Inflammatory macrophage (primary cell): ENCODE results near the gene CD14.
A peak's percentile ranks its signal among the peaks of the same experiment; 100 is the strongest.
"Not testable (repeated sequence)": the region's sequence is repeated elsewhere in the genome, so short reads cannot be mapped to it uniquely, and the experiment has no call there.

Experiments
- DNase-seq, 2 donors: peaks; one replicate each; pipeline ENCODE4 v3.0.0-alpha.2; 2020 to 2022
- total RNA-seq, 18 experiments: gene quantifications; one replicate each; lab custom pipeline; 2026; ENCODE audit warnings: mixed read lengths in 6 of 18, inconsistent platforms in 2 of 18; lab: John Stamatoyannopoulos, UW

Gene CD14
- 11.1 to 251 (median 69.8) reads per million in 18 experiments for total RNA-seq

DNA sequence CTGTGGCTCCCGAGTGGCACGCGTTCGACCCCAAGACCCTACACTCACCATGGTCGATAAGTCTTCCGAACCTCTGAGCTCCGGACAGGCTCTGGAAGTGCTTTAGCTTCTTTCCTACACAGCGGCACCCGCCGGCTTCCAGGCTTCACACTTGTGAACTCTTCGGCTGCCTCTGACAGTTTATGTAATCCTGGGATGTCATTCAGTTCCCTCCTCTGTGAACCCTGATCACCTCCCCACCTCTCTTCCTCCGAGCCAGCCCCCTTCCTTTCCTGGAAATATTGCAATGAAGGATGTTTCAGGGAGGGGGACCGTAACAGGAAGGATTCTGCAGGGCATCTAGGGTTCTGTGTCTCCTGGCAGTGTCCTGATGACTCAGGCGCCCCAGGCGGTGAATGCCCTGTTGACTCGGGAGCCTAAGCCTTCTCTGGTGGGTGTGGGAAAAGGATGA lies at the start of gene CD14:
TSS of gene CD14 (minus strand) at position 155 of the 451 bp plus-strand sequence. CDS start at position 51, 104 bp downstream.
- peak; percentile 85 to 93 for DNase-seq

DNA sequence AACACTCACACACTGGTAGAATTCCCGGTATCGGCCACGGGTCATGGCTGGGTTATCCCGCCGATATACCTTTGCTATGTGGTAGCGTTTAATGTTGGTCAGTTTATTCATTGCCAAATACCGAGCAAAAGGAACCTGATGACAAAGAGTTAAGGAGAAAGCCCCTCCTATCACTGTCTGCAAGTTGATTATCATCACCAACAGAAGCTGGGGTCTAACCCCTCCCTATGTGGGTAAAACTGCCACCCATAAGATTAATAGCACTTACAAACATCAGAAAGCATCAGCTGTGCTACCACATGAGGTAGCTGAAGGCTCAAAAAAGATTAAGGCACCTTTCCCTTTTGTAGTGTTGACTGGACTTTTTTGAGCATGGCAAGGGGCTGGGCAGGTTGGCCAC lies 46.0 kb upstream of the CD14 start:
- DNase-seq, result no peak

DNA sequence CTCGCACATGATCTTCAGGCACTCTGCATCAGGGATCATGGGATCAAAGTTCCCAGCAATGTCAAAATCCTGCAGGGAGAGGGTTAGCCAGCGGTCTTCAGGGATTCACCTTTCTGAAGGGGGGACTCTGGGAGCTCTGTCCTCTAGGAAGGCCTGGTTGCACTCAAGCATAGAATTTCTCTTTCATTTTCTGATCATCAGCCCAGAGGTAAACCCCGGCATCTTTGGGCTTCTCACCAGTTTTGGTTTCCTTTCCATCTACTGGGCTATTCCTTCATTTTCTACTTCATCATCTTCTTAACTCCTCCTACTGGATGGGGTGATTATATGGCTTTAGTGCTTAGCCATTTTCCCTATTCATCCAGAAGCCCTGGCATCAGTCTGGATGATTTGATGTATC lies 45.0 kb upstream of the CD14 start:
- DNase-seq, result no peak

DNA sequence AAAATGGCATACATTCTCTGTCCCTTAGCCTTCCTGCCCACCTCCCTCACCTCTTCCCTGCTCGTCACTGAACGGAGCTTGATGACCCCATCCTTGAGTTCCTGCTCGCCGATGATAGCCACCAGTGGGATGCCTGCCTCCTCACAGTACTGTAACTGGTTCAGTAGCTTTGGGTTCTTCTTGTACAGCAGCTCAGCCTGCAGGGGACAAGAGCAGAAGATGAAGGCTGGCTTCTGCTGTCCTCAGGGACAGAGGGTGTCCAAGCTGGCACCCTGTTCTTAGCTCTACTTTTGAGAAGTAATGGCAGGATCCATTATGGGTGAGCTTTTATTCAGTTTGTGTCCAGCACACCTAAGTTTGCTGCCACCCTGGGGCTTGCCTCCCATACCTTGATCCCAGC lies 41.7 kb upstream of the CD14 start:
- DNase-seq, result no peak

DNA sequence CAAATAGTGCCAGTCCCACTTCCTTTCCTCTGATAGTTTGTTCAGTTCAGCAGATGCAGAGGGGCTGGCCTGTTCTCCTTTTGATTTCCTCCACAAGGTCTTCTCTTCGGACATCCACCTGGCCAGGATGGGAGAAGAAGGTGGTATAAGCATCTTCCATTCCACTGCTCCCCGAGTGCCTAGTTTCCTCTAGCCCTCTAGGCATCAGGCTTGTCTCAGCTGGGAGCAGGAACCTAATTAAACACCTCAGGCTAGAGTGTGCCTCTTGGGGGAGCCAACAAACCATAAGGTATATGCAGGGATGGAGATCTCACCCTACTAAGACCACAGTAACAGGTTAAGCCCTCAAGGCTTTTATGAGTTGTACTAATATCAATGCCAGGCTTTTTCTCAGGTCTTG lies 41.2 kb upstream of the CD14 start:
- no peak for DNase-seq

DNA sequence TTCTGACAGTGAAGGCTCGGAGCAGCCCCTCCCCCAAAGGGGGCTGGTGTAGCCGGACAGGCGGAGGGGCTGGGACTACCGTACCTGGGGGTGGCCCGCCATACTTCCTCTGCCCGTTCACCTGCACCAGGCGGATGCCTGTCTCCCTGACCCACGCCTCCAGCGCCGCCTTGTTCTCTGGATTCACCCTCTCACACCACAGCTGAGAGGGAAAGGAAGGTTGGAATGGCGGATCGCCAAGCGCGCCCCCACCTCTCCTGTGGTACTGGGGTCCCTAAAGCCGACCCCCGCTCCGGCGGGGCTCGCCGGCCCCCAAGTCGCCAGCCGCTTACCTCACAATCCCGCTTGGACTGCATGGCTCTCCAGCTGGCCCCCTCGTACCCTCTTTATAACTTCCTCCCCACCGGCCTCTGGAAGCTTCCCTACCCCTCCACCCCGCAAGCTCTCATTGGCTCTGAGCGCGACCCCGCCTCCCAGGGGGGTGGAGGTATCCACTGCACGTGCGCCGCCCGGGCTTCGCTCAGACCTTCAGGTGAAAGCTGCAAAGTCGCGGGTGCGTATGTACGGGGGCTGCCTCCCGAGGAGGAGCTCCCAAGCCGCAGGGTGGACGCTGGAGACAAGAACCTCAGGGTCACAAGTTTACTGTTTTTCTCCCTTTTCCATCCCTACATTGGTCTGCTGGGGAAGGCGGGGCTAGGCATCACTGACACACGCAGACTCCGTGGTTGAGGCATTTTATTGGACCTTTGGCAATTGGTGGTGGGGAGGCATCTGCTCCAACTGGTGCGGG lies 40.4 kb upstream of the CD14 start, which contains the start of gene DND1:
TSS of gene DND1 (minus strand) at position 390 of the 790 bp plus-strand sequence. CDS start at position 356, 34 bp downstream.
- no peak for DNase-seq

DNA sequence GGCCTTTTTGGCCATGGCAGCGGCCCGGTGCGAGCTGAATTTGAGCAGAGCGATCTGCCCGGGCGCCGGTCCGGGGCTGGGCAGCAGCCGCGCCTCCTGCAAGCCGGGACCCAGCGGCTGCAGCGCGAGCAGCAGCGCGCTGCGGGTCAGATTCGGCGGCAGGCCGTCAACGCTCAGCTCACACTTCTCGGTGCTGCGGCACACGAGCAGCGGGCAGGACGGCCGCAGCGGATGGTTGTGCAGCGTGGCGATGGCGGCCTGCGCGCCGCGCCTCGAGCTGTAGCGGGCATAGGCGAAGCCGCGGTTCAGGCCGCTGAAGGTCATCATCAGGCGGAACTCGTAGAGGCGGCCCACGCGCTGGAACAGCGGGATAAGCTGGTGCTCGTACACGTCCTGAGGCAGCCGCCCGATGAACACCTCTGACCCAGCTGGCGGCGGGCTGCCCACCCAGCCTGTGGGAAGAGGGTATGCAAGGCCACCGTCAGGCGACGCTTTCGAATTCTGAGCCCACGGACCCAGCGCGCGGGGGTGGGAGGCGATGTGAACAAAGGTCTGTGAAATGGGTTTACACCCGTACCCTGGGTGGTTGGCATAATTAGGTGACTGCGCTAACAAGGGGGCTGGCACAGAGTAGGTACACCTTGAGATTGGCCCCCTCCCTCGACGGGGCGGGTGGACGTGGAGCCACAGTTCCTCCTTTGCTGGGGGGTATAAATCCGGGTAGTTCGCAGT lies 39.6 kb upstream of the CD14 start:
- peak; percentile 25 to 58 for DNase-seq

DNA sequence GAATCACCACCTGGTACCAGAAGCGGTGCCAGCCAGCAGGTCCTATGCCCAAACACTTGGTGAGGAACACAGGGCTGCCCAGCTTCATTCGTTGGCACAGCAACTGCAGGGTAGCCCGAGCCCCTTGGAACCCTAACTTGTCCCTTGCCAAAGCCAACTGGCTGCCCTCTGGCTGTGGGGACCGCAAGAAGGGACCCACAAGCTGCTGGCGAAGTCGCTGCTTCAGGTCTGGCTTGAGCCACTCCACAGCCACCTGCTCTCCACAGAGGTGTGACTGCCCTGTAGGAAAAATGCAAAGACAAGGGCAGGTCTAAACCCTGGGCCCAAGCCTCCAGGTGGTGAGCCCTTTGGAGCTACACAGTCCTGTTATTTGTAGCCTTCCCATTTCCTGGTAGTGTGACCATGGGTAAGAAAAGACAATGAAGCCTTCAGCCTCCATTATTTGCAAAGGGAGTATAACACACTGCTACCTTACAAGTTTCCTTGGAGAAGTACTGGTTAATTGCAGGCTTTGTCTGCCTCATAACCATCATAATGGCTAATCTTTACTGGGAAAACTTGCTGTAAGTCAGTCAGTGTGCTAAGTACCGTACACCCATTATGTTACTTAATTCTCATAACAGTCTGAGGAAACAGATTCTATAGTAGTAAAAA lies 38.6 kb upstream of the CD14 start:
- no peak for DNase-seq

DNA sequence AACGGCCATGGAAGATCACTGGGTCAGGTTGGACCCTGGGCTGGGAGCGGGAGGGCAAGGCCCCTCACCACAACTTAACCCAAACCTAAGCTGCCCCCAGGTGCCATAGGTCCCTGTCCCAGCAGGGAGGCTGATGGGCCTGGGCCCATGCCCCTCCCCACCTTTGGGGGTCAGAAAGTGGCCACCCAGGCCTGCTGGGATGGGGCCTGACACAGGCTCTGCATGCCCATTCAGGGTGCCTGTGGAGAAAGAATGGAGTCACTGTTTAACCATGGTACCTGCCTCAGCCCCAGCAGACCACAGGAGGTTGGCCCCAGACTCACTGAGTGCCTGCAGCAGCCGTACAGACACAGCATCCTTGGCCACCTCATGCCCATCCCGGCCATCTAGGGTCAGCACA lies 38.1 kb upstream of the CD14 start:
- DNase-seq, result not testable (repeated sequence)

DNA sequence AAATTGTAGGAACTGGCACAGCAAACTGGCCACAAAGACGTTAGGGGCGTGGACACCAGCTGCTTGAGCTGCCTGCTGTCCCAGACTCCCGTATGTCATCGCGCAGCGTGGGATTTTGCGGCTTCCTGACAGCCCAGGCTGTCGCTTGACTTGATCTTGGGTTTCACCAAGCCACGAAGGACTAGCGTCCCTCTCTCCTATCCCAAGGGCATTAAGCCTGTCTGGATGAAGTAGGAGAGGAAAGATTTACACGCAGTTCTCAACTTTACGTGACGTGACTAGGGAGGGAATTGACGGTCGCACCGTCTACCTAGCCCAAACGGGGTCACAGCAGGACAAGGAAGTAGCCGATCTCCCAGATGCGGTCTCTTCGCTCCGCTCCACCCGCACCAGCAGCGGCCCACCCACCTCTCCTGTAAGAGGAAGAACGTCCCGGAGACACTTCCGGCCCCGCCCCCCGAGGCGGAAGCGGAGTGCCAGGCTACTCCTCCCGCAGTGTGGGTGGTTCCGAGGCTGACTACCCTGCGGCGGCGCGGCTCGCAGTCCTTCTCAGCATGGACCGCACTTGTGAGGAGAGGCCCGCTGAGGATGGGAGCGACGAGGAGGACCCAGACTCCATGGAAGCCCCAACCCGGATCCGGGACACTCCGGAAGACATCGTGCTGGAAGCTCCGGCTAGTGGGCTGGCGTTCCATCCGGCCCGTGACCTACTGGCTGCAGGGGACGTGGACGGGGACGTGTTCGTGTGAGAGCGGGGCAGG lies 31.6 kb upstream of the CD14 start, which contains the start of gene WDR55:
TSS of gene WDR55 (plus strand) at position 546 of the 761 bp plus-strand sequence. CDS start at position 555, 9 bp downstream.
- DNase-seq, result peak; percentile 97 to 98

DNA sequence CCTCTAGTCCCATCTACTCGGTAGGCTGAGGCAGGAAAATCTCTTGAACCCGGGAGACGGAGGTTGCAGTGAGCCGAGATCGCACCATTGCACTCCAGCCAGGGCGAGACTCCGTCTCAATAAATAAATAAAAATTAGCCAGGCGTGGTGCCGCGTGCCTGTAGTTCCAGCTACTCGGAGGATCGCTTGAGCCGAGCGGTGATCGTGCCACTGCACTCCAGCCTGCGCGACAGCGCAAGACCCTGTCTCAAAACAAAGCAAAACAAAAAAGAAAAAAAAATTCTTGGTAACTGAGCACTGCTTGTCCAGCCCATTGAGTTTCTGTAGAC lies 31.0 kb upstream of the CD14 start:
- DNase-seq, result no peak

DNA sequence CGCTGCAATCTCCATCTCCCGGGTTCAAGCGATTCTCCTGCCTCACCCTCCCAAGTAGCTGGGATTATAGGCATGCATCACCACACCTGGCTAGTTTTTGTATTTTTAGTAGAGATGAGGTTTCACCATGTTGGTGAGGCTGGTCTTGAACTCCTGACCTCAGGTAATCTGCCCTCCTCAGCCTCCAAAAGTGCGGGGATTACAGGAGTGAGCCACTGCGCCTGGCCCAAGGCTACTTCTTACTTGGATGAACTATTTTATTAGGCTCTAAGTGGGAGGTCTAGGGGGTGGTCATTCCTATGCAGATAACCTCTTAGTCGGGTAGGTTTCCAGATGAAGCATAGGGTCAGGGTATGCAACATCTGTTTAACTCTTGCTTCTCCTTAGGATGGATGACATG lies 27.4 kb upstream of the CD14 start:
- DNase-seq, result not testable (repeated sequence)

DNA sequence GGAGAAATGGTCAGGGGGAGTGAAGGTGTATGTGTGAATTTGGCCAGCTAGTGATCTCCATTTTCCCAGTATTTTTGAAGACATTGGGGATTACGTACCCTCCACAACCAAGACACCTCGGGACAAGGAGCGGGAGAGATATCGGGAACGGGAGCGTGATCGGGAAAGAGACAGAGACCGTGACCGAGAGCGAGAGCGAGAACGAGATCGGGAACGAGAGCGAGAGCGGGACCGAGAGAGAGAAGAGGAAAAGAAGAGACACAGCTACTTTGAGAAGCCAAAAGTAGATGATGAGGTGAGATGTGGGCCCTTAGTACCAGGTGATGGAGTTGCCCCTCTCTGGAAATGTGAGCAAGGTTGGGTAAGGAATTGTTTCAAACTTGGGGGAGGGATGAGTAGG lies 25.9 kb upstream of the CD14 start:
- no peak for DNase-seq

DNA sequence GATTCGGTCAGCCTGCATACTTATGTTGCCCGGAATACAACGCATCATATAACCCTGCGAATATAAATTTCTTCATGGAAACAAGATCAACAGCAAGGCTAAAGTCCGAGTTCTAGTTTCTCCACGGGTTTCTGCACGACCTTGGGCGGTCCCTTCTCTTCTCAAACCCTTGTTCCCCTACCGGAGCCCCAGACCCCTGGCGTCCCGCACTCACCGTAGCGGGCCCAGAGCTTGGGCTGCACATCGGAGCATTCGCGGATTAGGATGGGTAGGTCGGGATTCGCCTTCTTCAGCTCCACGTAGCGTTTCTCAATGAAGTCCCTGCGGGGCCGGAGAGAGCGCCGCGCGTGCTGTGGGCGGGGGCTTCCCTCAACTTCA lies 14.1 kb upstream of the CD14 start:
- no peak for DNase-seq

DNA sequence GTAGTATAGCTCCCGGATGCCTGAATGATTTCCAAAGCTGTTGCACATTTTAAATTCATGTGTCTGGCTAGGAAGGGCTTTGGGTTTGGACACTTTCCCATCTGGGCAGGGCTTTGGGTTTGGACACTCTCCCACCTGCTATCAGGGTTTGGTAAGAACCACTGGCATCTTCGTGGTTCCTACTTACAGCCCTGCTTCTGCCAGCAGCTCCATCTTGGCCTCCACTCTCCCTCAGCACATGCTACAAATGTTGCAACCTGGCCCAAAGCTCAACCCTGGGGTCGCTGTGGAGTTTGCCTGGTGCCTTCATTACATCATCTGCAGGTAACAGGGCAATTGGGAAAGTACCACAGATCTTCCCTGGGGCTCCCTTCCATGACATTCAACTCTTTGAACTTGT lies 9.7 kb upstream of the CD14 start:
- no peak for DNase-seq

DNA sequence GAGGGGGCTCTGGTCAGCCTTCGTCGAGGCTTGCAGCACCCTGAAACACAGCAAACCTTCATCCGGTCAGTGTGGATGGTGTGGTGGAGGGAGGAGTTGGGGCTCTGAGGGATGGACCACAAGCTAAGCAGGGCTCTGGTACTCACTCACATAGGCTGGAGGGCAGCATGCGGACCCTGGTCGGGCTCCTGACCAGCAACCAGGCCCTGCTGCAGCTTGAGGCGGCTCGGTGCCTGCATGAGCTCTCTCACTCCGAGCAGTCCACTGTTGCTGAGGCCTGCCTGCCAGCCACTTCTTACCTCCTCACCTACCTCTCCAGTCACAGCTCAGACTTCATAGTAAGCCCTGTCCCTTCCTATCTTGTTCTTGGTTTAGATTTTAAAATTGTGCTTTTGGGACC lies 8.7 kb upstream of the CD14 start:
- no peak for DNase-seq

DNA sequence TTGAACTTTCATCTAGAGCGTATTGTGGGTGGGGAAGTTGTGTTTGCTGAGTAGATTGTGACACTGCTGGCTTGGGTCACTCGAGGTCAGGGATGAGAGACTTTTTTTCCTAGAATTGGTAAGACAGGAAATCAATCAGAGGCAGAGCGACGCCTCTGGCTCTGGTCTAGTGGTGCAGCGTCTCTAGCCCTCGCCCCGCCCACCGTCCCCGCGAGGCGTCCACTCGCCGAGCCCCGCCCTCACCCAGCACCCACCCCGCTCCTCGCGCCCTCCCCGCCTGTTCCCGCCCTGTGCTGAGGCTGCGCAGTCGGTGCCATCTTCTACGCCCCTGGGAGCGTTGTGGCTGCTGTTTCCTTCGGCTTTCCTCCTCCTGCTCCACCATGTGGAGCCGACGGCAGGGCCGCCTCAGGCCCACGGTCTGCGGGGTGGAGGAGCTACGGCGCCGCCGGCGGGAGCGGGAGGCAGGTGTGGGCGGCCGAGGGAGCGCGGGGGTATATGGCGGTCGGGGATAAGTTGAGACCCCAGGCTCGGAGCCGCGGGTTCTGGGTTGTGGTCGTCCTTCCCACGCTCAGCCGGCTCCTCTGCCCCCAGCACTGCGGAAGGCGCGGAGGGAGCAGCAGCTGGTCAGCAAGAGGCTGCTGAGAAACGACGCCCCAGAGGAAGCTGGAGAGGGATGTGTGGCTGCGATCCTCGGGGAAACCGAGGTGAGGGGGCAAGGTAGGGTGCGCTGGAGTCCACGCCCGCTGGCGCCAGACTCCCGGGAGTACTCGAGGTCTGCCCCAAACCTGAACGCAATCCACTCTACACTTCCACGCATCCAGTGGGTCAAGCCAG lies 6.4 kb upstream of the CD14 start, which contains the start of gene TMCO6:
TSS of gene TMCO6 (plus strand) at position 304 of the 834 bp plus-strand sequence. CDS start at position 381, 77 bp downstream.
- peak; percentile 99 for DNase-seq

DNA sequence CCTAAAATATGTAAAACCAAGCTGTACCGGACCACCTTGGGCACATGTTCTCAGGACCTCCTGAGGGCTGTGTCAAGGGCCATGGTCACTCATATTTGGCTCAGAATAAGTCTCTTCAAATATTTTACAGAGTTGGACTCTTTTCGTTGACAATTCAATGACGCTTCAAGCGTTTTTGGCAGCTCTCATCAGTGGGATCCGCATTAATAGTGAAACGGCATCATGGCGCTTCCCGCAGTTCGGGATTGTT lies 5.8 kb upstream of the CD14 start:
- DNase-seq, result not testable (repeated sequence)

DNA sequence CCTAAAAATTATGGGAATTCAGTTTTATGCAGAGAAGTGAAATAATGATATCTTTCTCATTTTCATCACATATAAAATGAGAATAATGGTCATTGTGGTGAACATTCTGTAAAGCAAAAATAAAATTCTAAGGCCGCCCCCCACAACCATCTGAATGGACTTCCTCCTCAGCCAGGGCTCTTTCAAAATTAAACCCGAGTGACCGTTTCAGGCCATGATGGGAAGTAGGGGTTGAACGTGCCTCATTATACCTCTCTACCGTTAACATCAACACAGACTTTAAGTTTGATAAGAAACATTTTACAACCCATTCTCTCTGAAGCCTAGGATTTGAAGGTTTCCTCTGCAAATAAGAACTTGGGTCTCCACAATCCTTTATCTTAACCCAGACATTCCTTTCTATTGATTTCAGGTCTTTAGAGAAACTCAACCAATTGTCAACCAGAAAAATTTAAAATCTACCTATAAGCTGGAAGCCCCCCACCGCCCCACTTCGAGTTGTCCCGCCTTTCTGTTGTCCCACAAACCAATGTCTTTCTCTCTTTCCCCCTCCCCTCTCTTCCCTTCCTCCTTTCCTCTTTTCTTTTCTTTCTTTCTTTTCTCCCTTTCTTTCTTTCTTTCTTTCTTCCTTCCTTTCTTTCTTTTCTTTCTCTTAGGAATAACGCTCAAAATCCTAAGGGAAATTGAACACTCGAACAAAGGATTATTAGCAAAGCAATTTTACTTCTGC lies 4.6 kb upstream of the CD14 start:
- DNase-seq, result peak; percentile 50 to 51

DNA sequence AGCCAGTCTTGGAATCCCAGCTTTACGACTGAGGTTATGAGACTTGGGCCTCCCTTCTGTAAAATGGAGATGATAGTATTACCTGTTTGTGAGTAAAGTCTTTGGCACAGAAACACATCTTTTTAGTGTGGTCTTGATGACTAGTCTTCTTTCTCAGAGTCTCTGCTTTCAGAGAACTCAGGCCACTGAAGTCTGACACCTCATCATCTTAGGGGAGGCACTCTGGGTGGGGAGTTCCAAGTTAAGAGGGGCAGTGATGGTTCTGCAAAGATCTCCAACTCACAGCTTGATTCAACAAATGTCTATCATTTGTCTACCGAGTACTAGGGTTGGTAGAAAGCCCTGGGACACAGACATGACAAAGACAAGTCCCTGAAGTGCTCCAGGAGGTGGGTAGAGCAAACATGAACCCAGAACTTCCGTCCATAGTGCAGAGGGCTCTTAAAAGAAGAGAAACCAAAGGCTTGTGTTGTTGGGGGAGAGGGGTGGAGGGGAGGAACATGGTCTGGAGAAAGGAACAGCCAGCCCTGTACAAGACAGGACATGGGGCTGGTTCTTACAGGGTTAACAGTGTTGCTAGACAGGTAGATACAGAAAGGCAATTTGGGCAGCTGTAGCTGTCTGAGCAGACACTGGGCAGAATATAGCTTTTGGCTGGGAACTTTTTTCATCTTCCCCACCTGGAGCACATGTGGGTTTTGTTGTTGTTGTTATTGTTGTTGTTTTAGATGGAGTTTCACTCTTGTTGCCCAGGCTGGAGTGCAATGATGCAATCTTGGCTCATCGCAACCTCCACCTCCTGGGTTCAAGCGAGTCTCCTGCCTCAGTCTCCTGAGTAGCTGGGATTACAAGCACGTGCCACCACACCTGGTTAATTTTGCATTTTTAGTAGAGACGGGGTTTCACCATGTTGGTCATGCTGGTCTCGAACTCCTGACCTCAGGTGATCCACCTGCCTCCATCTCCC lies 2.6 kb upstream of the CD14 start:
- DNase-seq, result no peak
